OCI-LY3 (cell line): ENCODE measurements around the gene KCNAB1.

Experiments used
- H2AFZ ChIP-seq: fragments of 200-600, 300-600 bp; shearing (Covaris generic); 2 replicates; pipeline ENCODE4 v1.6.0; 2014; ENCODE audit warnings: antibody characterized with exemption, low read depth, low read length
- H3K27ac ChIP-seq: fragments of 200-600, 300-600 bp; sonication (generic); 2 replicates; pipeline ENCODE4 v1.5.1; 2014; ENCODE audit warnings: mild to moderate bottlenecking, low read length, moderate library complexity, mixed read lengths
- H3K27me3 ChIP-seq: fragments of 200-600, 300-600 bp; sonication (generic); 2 replicates; pipeline ENCODE4 v1.6.1; 2014; ENCODE audit warnings: low read depth, low read length, mixed read lengths
- H3K36me3 ChIP-seq: fragments of 200-600, 300-600 bp; sonication (generic); replicated peaks from 2 replicates; pipeline ENCODE3; 2014; ENCODE audit warnings: low read depth, low read length, mixed read lengths
- H3K4me1 ChIP-seq: fragments of 300-600, 200-600 bp; sonication (generic); 2 replicates; pipeline ENCODE4 v1.6.1; 2014; ENCODE audit warnings: low read length, mixed read lengths
- H3K4me2 ChIP-seq: fragments of 200-600, 300-600 bp; sonication (generic); 2 replicates; pipeline ENCODE4 v1.6.1; 2014; ENCODE audit warnings: low read length, mixed read lengths
- H3K4me3 ChIP-seq: fragments of 300-600, 200-600 bp; sonication (generic); 2 replicates; pipeline ENCODE4 v1.5.1; 2014; ENCODE audit warnings: antibody characterized with exemption, mild to moderate bottlenecking, low read length, moderate library complexity
- H3K79me2 ChIP-seq: fragments of 300-600, 200-600 bp; shearing (Covaris generic); 2 replicates; pipeline ENCODE4 v1.6.1; 2014; ENCODE audit warnings: mild to moderate bottlenecking, low read length, mixed read lengths
- H3K9ac ChIP-seq: fragments of 300-600, 200-600 bp; shearing (Covaris generic); 2 replicates; pipeline ENCODE4 v1.6.0; 2014; ENCODE audit warnings: mild to moderate bottlenecking, low read length, moderate library complexity
- H3K9me3 ChIP-seq: fragments of 200-600, 300-600 bp; shearing (Covaris generic); 2 replicates; pipeline ENCODE4 v1.6.1; 2014; ENCODE audit warnings: low read length, mixed read lengths; ENCODE audit not compliant: insufficient read depth
- H4K20me1 ChIP-seq: fragments of 200-600, 300-600 bp; sonication (generic); 2 replicates; pipeline ENCODE4 v1.6.1; 2016; ENCODE audit warnings: low read length, mixed read lengths; ENCODE audit not compliant: insufficient read depth
- EZH2phosphoT487 ChIP-seq: fragments of 200-600 bp; shearing (Covaris generic); IDR thresholded peaks from 2 replicates; pipeline ENCODE4 v1.6.1; 2018; ENCODE audit warnings: antibody characterized with exemption, mixed run types, low read depth
- TF ChIP-seq, protein P1 (sequence below): fragments of 200-600, 300-600 bp; sonication (generic); IDR thresholded peaks from 2 replicates; pipeline ENCODE4 v1.5.1; 2014; ENCODE audit warnings: antibody characterized with exemption, low read length, low read depth

Gene KCNAB1

DNA sequence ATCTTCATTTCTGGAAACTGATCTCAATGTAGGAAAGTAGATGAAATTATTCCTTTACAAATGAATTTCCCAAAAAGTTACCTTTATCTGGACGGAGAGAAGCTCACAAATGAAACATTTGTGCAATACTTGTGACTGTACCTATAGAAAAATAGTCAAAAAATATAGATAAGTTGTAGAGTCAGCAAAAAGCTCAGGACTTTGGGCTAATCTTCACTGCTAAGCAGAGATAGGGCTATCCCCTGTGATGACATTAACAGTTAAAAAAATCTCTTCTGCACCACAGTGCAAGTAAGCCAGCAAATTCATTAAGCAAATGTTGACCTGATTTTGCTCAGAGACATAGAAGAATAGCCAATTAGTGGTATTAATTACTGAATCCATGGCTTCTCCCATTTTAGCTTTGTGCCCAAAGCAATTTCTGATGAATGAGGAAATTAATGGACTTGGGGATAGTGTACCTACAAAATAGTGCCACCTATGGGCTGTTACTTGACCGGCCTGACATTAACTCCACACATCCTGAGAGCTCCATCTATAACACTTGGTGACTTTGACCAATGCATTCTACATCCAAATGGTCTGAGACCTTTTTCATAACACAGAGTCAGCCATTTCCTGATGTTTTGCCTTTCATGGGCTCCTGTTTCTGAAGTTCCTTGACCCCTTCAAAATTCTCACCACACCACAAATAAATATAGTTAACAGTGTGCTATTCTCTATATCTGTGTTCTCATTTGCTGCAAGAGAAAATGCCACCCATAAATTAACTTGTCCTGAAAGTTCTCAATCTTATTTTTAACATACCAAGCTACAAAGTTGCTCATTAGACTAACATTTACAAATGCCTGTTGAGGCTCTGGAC, 329.6 kb downstream of the KCNAB1 start:
- Histone ChIP-seq H3K36me3 (no peaks in the 10 kb centered on the region), H4K20me1 (no peaks in the 10 kb centered on the region), H3K27ac (no peak overlapping the region), H2AFZ (no peak overlapping the region), H3K9ac (no peak overlapping the region), H3K4me3 (no peak overlapping the region), H3K4me1 (peaks cover 6% of the 10 kb centered on the region), H3K4me2 (no peak overlapping the region), H3K9me3 (no peaks in the 10 kb centered on the region), H3K79me2 (no peaks in the 10 kb centered on the region), H3K27me3 (peaks cover 3% of the 10 kb centered on the region; the same call in 1 of the 2 replicates)
- TF ChIP-seq EZH2phosphoT487 = no peak
- TF ChIP-seq, protein P1, sequence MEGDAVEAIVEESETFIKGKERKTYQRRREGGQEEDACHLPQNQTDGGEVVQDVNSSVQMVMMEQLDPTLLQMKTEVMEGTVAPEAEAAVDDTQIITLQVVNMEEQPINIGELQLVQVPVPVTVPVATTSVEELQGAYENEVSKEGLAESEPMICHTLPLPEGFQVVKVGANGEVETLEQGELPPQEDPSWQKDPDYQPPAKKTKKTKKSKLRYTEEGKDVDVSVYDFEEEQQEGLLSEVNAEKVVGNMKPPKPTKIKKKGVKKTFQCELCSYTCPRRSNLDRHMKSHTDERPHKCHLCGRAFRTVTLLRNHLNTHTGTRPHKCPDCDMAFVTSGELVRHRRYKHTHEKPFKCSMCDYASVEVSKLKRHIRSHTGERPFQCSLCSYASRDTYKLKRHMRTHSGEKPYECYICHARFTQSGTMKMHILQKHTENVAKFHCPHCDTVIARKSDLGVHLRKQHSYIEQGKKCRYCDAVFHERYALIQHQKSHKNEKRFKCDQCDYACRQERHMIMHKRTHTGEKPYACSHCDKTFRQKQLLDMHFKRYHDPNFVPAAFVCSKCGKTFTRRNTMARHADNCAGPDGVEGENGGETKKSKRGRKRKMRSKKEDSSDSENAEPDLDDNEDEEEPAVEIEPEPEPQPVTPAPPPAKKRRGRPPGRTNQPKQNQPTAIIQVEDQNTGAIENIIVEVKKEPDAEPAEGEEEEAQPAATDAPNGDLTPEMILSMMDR = peak; percentile 84

DNA sequence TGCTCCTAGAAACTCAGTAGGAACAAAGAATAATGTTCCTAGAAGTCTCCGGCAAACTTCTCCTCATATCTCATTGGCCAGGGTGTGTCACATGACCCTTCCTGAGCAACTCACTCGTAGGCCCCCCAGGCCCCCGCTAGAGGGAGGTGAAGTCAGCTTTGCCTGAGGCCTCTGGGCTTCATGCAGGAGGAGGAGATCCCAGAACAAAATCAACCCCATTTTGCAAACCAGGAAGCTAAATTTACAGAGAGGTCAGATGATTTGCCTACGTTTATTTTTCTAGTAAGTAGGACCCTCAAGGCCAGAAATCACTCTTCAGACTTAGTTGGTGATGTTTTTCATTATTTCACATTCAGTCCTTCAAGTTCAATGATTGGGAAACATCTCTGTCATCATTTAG, 335.5 kb downstream of the KCNAB1 start:
- no peaks in the 10 kb centered on the region for H3K36me3 ChIP-seq
- TF ChIP-seq EZH2phosphoT487 = no peak
- TF ChIP-seq, protein P1 = peak; percentile 46
- H3K4me3 ChIP-seq = no peak overlapping the region
- H2AFZ ChIP-seq = peak overlapping the region; percentile 56; the same call in 1 of the 2 replicates
- no peaks in the 10 kb centered on the region for H3K9me3 ChIP-seq
- no peaks in the 10 kb centered on the region for H3K27me3 ChIP-seq
- no peaks in the 10 kb centered on the region for H3K79me2 ChIP-seq
- no peak overlapping the region for H3K27ac ChIP-seq
- H3K4me1 ChIP-seq = peaks cover 12% of the 10 kb centered on the region
- no peaks in the 10 kb centered on the region for H4K20me1 ChIP-seq
- H3K9ac ChIP-seq = no peak overlapping the region
- no peak overlapping the region for H3K4me2 ChIP-seq

DNA sequence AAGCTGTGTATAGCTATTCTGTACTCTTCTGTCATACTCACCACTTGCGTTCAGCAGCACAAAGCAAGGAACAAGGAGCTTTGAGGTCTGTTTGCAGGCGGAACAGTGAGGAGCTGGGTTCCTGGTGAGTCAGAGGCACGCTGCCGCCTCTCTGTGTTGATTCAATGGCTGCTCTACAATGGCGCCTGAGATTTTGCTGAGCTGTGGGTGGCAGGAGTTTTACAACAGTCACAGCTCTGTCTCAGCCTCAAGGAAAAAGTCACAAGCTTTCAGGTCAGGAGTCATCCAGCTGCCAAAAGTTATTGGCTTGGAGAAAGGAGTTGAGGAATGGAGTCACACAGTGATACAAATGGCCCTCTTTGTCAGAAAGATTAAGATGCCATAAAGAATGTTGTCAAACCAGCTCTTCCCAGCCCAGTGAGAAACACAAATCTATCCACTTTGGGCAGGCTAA, 336.4 kb downstream of the KCNAB1 start:
- Histone ChIP-seq H3K27ac (no peak overlapping the region), H3K9ac (no peak overlapping the region)

DNA sequence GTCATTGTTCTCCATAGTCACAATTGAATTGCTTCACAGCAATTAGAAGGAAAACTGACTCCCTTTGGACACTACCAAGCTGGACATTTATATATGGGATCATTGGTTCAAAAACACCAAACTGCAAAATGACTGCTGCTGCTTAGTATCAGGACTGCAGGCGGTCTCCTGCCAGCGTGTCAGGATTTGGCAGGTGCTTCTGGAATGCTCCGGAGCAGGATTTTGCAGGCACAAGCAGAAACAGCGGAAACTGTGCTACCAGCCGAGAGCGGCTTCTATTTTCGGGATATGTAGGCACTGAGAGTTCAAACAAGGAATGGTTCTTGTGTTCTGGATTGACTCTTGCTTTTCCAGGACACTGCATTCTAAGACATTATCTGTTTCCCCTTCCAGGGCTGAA, 339.1 kb downstream of the KCNAB1 start:
- no peaks in the 10 kb centered on the region for H3K36me3 ChIP-seq
- no peaks in the 10 kb centered on the region for H3K9me3 ChIP-seq
- TF ChIP-seq, protein P1 = no peak
- TF ChIP-seq EZH2phosphoT487 = no peak
- no peak overlapping the region for H2AFZ ChIP-seq
- peaks cover 18% of the 10 kb centered on the region for H3K4me1 ChIP-seq
- H3K79me2 ChIP-seq = no peaks in the 10 kb centered on the region
- no peak overlapping the region for H3K4me3 ChIP-seq
- H3K4me2 ChIP-seq = no peak overlapping the region
- H3K9ac ChIP-seq = no peak overlapping the region
- no peaks in the 10 kb centered on the region for H4K20me1 ChIP-seq
- H3K27me3 ChIP-seq = no peaks in the 10 kb centered on the region
- no peak overlapping the region for H3K27ac ChIP-seq

More for the DNA sequence above, 336.4 kb downstream of the KCNAB1 start:
- Histone ChIP-seq H4K20me1 (no peaks in the 10 kb centered on the region), H3K9me3 (no peaks in the 10 kb centered on the region), H3K4me2 (no peak overlapping the region), H3K79me2 (no peaks in the 10 kb centered on the region), H3K27me3 (no peaks in the 10 kb centered on the region), H2AFZ (no peak overlapping the region), H3K4me1 (peaks cover 18% of the 10 kb centered on the region), H3K36me3 (no peaks in the 10 kb centered on the region), H3K4me3 (no peak overlapping the region)
- no peak for TF ChIP-seq EZH2phosphoT487
- TF ChIP-seq, protein P1 = no peak
